IPS-15b (cell line): ENCODE data around the gene USP33.
A peak's percentile ranks its signal among the peaks of the same experiment; 100 is the strongest.
"Not testable (repeated sequence)": the region's sequence is repeated elsewhere in the genome, so short reads cannot be mapped to it uniquely, and the experiment has no call there.

Source experiments
- H3K27me3 ChIP-seq: one replicate; pipeline ENCODE4 v1.6.1; 2013; ENCODE audit warnings: low read length; ENCODE audit not compliant: control insufficient read depth, insufficient read depth
- H3K36me3 ChIP-seq: one replicate; pipeline ENCODE4 v1.6.1; 2013; ENCODE audit warnings: low read length; ENCODE audit not compliant: control insufficient read depth, insufficient read depth
- H3K4me1 ChIP-seq: one replicate; pipeline ENCODE4 v1.6.1; 2013; ENCODE audit warnings: mild to moderate bottlenecking, low read length; ENCODE audit not compliant: control insufficient read depth, insufficient read depth
- H3K4me3 ChIP-seq: one replicate; pipeline ENCODE4 v1.5.1; 2013; ENCODE audit warnings: low read depth, low read length
- H3K9ac ChIP-seq: one replicate; pipeline ENCODE4 v1.6.1; 2013; ENCODE audit warnings: low read depth, mild to moderate bottlenecking, low read length
- H3K9me3 ChIP-seq: one replicate; pipeline ENCODE4 v1.6.1; 2013; ENCODE audit warnings: mild to moderate bottlenecking, low read length; ENCODE audit not compliant: control insufficient read depth, insufficient read depth

Gene USP33

GRCh38 chr1:77759071-77760028 lies at the start of gene USP33:
USP33 (minus strand) TSS chr1:77759852; CDS start chr1:77741697, 18,155 bp downstream.
- Histone ChIP-seq H3K4me1 (peaks cover 3% of the 10 kb centered on the region), H3K9ac (peak within 1 kb of the TSS; percentile 54), H3K27me3 (no peaks in the 10 kb centered on the region), H3K4me3 (peak within 1 kb of the TSS; percentile 65), H3K9me3 (no peaks in the 10 kb centered on the region), H3K36me3 (no peaks in the 10 kb centered on the region)

DNA sequence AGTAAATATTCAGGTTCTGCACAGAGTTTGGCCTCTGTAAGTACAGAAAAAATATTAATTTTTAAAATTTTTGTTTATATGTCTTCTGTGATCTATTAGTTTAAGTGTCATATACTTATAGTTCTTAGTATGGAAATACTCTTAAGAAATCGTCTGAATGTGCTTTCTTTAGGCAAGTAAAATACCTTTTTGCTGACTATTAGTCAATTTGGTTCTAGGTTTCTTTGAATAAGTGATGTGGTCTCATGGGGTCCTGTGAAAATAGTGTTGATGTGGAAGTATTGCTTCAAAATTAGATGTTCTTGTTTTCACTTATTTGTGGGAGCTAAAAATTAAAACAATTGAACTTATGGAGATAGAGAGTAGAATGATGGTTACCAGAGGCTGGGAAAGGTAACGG lies 43.7 kb upstream of the USP33 start:
- H3K9ac ChIP-seq: no peak overlapping the region

GRCh38 chr1:77802026-77802425 lies 42.4 kb upstream of the USP33 start:
- H3K4me1 ChIP-seq: no peaks in the 10 kb centered on the region
- no peak overlapping the region for H3K9ac ChIP-seq
- no peaks in the 10 kb centered on the region for H3K36me3 ChIP-seq
- H3K27me3 ChIP-seq: no peaks in the 10 kb centered on the region
- H3K9me3 ChIP-seq: no peaks in the 10 kb centered on the region
- H3K4me3 ChIP-seq: no peak overlapping the region

More for the DNA sequence above, 43.7 kb upstream of the USP33 start:
- Histone ChIP-seq H3K4me3 (no peak overlapping the region), H3K9me3 (no peaks in the 10 kb centered on the region), H3K4me1 (no peaks in the 10 kb centered on the region), H3K27me3 (no peaks in the 10 kb centered on the region), H3K36me3 (no peaks in the 10 kb centered on the region)

GRCh38 chr1:77797991-77798390 lies 38.3 kb upstream of the USP33 start:
- no peak overlapping the region for H3K4me3 ChIP-seq
- H3K27me3 ChIP-seq: no peaks in the 10 kb centered on the region
- H3K9ac ChIP-seq: no peak overlapping the region
- H3K36me3 ChIP-seq: no peaks in the 10 kb centered on the region
- H3K9me3 ChIP-seq: no peaks in the 10 kb centered on the region
- H3K4me1 ChIP-seq: no peaks in the 10 kb centered on the region

DNA sequence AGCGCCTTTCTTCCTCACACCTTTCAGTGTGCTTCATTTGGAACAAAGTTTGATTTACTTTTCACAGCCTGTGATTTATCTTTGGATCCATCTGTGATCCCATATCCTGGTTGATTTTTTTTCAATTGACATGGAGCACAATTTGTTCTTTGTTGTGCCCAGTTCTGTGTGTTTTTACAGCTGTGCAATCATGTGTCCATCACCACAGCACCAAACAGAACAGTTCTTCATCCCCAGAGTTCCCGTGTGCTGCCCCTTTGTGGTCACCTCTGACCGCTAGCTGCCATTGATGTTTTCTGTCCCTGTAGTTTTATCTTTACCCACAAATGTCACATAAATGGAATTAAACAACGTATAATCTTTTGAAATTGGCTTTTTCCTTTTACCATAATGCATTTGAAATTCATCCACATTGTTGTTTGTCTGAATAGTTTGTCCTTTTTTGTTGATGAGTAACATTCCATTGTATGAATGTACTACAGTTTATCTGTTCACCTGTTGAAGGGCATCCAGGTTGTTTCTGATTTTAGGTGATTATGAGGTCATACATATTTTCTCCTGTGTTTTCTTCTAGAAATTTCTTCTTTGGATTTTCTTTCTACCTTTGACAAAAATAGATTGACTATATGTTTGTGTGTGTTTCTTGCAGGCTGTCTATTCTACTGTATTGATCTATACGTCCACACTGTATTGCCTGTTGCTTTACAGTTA lies 37.2 kb upstream of the USP33 start:
- H3K9me3 ChIP-seq: no peaks in the 10 kb centered on the region
- no peaks in the 10 kb centered on the region for H3K4me1 ChIP-seq
- H3K4me3 ChIP-seq: no peak overlapping the region
- no peaks in the 10 kb centered on the region for H3K36me3 ChIP-seq
- H3K9ac ChIP-seq: no peak overlapping the region
- H3K27me3 ChIP-seq: no peaks in the 10 kb centered on the region

GRCh38 chr1:77794550-77794949 lies 34.9 kb upstream of the USP33 start:
- H3K4me1 ChIP-seq: no peaks in the 10 kb centered on the region
- H3K9ac ChIP-seq: no peak overlapping the region
- no peak overlapping the region for H3K4me3 ChIP-seq
- no peaks in the 10 kb centered on the region for H3K36me3 ChIP-seq
- H3K27me3 ChIP-seq: no peaks in the 10 kb centered on the region
- no peaks in the 10 kb centered on the region for H3K9me3 ChIP-seq

GRCh38 chr1:77786093-77786741 lies 26.6 kb upstream of the USP33 start:
- H3K9ac ChIP-seq, H3K4me3 ChIP-seq, H3K9me3 ChIP-seq, H3K4me1 ChIP-seq, H3K36me3 ChIP-seq, H3K27me3 ChIP-seq: not testable (repeated sequence)

DNA sequence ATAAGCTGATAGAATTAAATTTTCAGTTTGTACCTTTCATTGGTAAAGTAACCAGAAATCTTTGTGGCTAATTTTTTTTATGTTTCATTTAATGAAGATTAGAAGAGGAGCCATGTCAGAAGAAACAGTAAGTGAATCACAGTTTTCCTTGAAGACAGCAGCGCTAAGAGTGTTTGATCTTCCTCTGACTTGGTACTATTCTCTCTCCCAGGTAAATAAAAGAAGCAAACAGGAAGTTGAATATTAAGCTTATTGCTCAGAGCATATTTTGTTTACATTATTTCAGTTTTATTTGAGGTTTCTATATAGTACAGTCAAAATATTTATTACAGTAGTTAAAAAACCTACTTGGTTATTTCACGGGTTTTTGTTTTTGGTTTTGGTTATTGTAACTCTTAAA lies 23.5 kb upstream of the USP33 start:
- Histone ChIP-seq H3K9ac (no peak overlapping the region), H3K36me3 (peaks cover 4% of the 10 kb centered on the region), H3K4me1 (no peaks in the 10 kb centered on the region), H3K27me3 (no peaks in the 10 kb centered on the region), H3K4me3 (no peak overlapping the region), H3K9me3 (no peaks in the 10 kb centered on the region)

DNA sequence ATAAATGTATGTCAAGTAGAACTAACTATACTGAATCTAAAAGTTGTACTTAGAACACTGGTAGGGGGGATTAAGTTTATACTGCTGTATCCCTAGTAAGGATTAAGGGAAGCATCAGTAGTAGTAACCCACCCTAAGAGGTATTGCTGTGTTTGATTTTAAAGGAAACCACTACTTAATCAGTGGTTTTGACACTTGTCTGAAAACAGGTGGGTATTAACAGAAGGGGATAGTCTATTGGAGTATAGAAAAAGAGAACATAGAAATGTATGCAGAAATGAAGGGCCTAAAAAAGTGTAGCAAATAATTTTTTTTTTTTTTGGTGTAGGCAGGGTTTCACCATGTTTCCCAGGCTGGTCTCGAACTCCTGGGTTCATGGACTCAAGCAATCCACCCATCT lies 22.0 kb upstream of the USP33 start:
- Histone ChIP-seq H3K27me3 (no peaks in the 10 kb centered on the region), H3K9me3 (no peaks in the 10 kb centered on the region), H3K4me1 (no peaks in the 10 kb centered on the region), H3K9ac (no peak overlapping the region), H3K4me3 (no peak overlapping the region), H3K36me3 (peaks cover 4% of the 10 kb centered on the region)

GRCh38 chr1:77779529-77780281 lies 20.1 kb upstream of the USP33 start, which contains the start of gene MIGA1:
MIGA1 (plus strand) TSS chr1:77779649; CDS start chr1:77783253, 3,604 bp downstream.
- peak within 1 kb of the TSS; percentile 83 for H3K9ac ChIP-seq
- H3K4me3 ChIP-seq: peak within 1 kb of the TSS; percentile 96
- H3K4me1 ChIP-seq: no peaks in the 10 kb centered on the region
- H3K9me3 ChIP-seq: no peaks in the 10 kb centered on the region
- H3K27me3 ChIP-seq: no peaks in the 10 kb centered on the region
- no peaks in the 10 kb centered on the region for H3K36me3 ChIP-seq
